Upper lobe of right lung (tissue), 1 donor: ENCODE results near the gene SETD2. TPM values are rescaled to one million over a fixed set of nuclear protein-coding genes. Genes with fewer than 3 reads are reported as not detected.
"Not testable (repeated sequence)": the region's sequence is repeated elsewhere in the genome, so short reads cannot be mapped to it uniquely, and the experiment has no call there.

Source experiments
- ATAC-seq: fragments of 200-7000 bp; cut with Tn5 transposase; one replicate; pipeline ENCODE4 v1.9.1; 2020; ENCODE audit warnings: mild to moderate bottlenecking, moderate library complexity
- DNase-seq: peaks from one replicate; pipeline ENCODE4 v3.0.0-alpha.2; 2020
- H3K27ac ChIP-seq: fragments of 200-600 bp; one replicate; pipeline ENCODE4 v1.8.0; 2022
- H3K27me3 ChIP-seq: fragments of 200-600 bp; one replicate; pipeline ENCODE4 v1.8.0; 2022; ENCODE audit warnings: mild to moderate bottlenecking
- H3K36me3 ChIP-seq: fragments of 200-600 bp; one replicate; pipeline ENCODE4 v1.8.0; 2022
- H3K4me1 ChIP-seq: fragments of 200-600 bp; one replicate; pipeline ENCODE4 v1.8.0; 2022
- H3K4me3 ChIP-seq: fragments of 200-600 bp; one replicate; pipeline ENCODE4 v1.8.0; 2022; ENCODE audit warnings: mild to moderate bottlenecking
- H3K9me3 ChIP-seq: fragments of 200-600 bp; one replicate; pipeline ENCODE4 v1.8.0; 2022
- intact Hi-C: fragments of 100-400 bp; cut with DNase I; formaldehyde crosslinking; loops from one replicate; pipeline ENCODE4 v1.11.0; 2022
- total RNA-seq: library from RNA; stranded (reverse); fragmentation: NEBNext Ultra II Directional; extraction: Animal tissue kit (Norgen Biotek cat#: 25700); gene quantifications from one replicate; pipeline ENCODE4 v1.2.1, GENCODE V29; 2021
- TF ChIP-seq, protein P1 (sequence below): fragments of 200-600 bp; IDR thresholded peaks from one replicate; pipeline ENCODE4 v1.8.0; 2022; ENCODE audit warnings: antibody characterized with exemption
- donor health status: DM: no; HTN: yes; CAD: no; lungs with severe emphysema.

The SETD2 gene
- total RNA-seq, 1 donor from 2014 or later: 45.9 TPM

DNA sequence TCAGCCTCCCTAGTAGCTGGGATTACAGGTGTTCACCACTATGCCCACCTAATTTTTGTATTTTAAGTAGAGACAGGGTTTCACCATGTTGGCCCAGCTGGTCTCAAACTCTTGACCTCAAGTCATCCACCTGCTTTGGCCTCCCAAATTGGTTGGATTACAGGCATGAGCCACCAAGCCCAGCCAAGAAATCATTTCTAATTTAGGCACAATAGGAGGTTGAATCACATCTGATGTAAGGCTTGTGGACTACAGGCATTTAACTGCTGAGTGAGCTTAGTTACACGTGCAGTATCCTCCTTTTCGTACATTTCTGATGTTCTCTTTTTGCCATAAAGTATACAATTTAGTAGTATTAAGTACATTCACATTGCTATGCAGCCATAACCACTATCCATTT is 31.1 kb upstream of the SETD2 start:
- intact Hi-C loops: no loop called here
- no peak for DNase-seq
- Histone ChIP-seq H3K4me1 (no peaks in the 10 kb centered on the region), H3K4me3 (no peak overlapping the region), H3K36me3 (no peaks in the 10 kb centered on the region), H3K27me3 (no peaks in the 10 kb centered on the region), H3K9me3 (no peaks in the 10 kb centered on the region), H3K27ac (no peak overlapping the region)
- TF ChIP-seq, protein P1, sequence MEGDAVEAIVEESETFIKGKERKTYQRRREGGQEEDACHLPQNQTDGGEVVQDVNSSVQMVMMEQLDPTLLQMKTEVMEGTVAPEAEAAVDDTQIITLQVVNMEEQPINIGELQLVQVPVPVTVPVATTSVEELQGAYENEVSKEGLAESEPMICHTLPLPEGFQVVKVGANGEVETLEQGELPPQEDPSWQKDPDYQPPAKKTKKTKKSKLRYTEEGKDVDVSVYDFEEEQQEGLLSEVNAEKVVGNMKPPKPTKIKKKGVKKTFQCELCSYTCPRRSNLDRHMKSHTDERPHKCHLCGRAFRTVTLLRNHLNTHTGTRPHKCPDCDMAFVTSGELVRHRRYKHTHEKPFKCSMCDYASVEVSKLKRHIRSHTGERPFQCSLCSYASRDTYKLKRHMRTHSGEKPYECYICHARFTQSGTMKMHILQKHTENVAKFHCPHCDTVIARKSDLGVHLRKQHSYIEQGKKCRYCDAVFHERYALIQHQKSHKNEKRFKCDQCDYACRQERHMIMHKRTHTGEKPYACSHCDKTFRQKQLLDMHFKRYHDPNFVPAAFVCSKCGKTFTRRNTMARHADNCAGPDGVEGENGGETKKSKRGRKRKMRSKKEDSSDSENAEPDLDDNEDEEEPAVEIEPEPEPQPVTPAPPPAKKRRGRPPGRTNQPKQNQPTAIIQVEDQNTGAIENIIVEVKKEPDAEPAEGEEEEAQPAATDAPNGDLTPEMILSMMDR: no peak
- no peak for ATAC-seq

DNA sequence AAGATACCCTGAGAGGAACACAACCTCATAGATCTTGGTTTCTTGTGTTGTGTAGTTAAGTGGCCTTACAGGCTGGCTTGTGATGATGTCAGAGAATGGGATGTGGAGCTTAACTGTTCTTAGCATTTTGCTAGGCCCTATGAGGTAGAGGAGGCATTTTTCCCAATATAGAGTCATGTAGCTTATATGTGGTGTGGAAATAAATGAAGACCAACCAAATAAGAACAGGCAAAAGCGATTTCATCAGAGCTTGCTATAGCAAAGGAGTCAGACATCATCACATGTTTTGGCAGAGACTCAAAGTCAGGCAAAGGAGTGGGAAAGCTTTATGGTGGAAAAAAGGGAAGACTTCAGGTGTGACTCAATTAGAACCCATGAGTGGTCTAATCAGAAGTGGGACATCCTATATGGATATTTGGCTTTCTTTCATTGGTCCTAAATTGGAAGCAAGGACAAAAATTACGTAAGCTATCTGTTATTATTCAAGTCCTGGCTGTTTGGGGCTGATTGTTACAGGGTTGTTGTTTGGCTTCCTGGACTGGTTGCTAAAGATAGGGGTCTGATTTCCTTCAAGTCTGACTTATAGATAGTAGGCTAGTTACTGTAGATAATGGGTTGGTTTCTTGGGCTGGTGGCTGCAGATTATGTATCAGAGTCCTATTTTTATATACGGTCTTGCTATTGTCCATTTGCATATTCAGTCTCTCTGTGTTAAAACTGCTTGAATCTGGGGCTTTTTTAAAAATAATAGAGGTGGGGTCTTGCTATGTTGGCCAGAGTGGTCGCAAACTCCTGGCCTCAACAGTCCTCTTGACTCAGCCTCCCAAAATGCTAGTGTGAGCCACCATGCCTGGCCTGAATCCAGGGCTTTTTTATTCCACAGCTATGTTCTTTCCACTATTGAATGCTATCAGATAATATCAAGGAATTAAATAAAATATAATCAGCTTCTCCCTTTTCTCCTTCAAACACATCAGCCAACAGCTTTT is 30.3 kb upstream of the SETD2 start:
- no peaks in the 10 kb centered on the region for H3K9me3 ChIP-seq
- intact Hi-C loops: no loop called here
- H3K4me1 ChIP-seq: no peaks in the 10 kb centered on the region
- TF ChIP-seq, protein P1: no peak
- H3K36me3 ChIP-seq: no peaks in the 10 kb centered on the region
- H3K27me3 ChIP-seq: no peaks in the 10 kb centered on the region
- no peak for ATAC-seq
- H3K27ac ChIP-seq: no peak overlapping the region
- no peak overlapping the region for H3K4me3 ChIP-seq
- no peak for DNase-seq

DNA sequence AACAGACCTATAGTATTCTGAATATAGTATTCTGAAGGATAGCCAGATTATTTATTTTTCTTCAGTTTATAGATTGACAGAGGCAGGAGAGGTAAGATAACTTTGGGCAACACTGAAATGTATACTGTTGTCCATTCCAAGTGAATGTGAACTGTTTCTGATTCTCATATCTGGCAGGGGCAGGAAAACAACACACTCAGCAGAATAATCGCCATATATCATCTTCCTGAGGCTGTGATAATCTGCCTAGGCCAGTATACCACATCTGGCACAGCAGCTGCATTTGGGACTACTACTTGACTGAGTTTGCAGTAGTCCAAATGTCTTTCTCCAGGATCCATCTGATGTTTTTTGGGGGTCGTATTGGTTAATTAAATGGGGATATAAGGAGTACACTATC is 22.4 kb upstream of the SETD2 start:
- Histone ChIP-seq H3K9me3 (no peaks in the 10 kb centered on the region), H3K36me3 (no peaks in the 10 kb centered on the region), H3K27me3 (no peaks in the 10 kb centered on the region), H3K4me3 (no peak overlapping the region), H3K27ac (no peak overlapping the region), H3K4me1 (no peaks in the 10 kb centered on the region)
- DNase-seq (no peak), ATAC-seq (no peak)
- TF ChIP-seq, protein P1: no peak
- intact Hi-C loops: no loop called here

DNA sequence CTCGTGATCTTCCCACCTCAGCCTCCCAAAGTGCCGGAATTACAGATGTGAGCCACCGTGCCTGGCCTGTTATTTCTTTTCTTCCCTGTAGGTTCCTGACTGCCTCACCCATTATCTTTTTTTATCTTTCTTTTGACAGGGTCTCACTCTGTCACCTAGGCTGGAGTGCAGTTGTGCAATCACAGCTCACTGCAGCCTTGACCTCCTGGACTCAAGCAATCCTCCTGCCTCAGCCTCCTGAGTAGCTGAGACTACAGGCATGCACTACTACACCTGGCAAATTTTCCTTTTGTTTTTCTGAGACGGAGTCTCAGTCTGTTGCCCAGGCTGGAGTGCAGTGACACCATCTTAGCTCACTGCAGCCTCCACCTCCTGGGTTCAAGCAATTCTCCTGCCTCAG is 17.8 kb upstream of the SETD2 start:
- intact Hi-C loops, H3K4me1 ChIP-seq, H3K9me3 ChIP-seq, H3K27me3 ChIP-seq, ATAC-seq, DNase-seq, H3K4me3 ChIP-seq, H3K36me3 ChIP-seq, H3K27ac ChIP-seq: not testable (repeated sequence)

- DNase-seq, H3K27me3 ChIP-seq, intact Hi-C loops, H3K4me3 ChIP-seq, H3K4me1 ChIP-seq, H3K9me3 ChIP-seq, H3K36me3 ChIP-seq, H3K27ac ChIP-seq, ATAC-seq: not testable (repeated sequence)
These were observed 16.1 kb upstream of the SETD2 start for GRCh38 chr3:47180011-47180410.

DNA sequence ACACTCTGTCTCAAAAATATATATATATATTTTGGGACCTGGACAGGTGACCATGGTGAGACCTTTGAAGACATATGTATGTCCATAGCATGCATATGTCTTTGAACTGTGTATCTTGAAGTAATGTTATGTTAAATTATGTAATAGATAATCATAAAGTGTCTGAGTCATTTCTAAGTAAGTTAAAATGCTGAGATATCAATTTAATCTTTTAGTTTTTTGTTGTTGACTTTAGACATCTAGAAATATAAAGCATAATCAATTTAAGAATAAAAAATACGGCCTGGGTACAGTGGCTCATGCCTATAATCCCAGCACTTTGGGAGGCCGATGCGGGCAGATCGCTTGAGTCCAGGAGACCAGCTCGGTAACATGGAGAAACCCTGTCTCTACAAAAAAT is 12.7 kb upstream of the SETD2 start:
- intact Hi-C loops: no loop called here
- no peak for ATAC-seq
- H3K4me1 ChIP-seq: no peaks in the 10 kb centered on the region
- H3K27ac ChIP-seq: no peak overlapping the region
- H3K9me3 ChIP-seq: no peaks in the 10 kb centered on the region
- no peaks in the 10 kb centered on the region for H3K36me3 ChIP-seq
- no peaks in the 10 kb centered on the region for H3K27me3 ChIP-seq
- TF ChIP-seq, protein P1: no peak
- no peak overlapping the region for H3K4me3 ChIP-seq
- no peak for DNase-seq
